PC-9 (cell line): ENCODE measurements around the gene ALDOA. TPM values are rescaled to one million over a fixed set of nuclear protein-coding genes. Genes with fewer than 3 reads are reported as not detected.

Experiments
- BruUV-seq: library from RNA; stranded (reverse); fragments of 400-500 nt; replicated peaks from 2 replicates; lab custom pipeline; 2021; lab: Mats Ljungman, UMichigan
- CTCF ChIA-PET: fragments of 300-600 bp; sonication (Branson Sonifier 250); formaldehyde crosslinking; loops from one replicate; lab custom pipeline; 2022; ENCODE audit warnings: antibody characterized with exemption; lab: Charles Lee
- POLR2A ChIA-PET: fragments of 300-600 bp; sonication (Branson Sonifier 250); formaldehyde crosslinking; loops from one replicate; lab custom pipeline; 2022; ENCODE audit warnings: antibody characterized with exemption; ENCODE audit not compliant: unreplicated experiment; lab: Charles Lee
- DNase-seq, 2 experiments: peaks; one replicate each; pipeline versions ENCODE4 v3.0.0 to v3.0.0-alpha.2; 2015 to 2022; ENCODE audit warnings: mixed read lengths in 1 of 2
- H2AFZ ChIP-seq: fragments of 200-600 bp; sonication (generic); 2 replicates; pipeline ENCODE4 v1.8.1; 2017; ENCODE audit warnings: antibody characterized with exemption
- H3F3A ChIP-seq: fragments of 200-600 bp; sonication (generic); 2 replicates; pipeline ENCODE4 v1.8.1; 2017; ENCODE audit warnings: antibody characterized with exemption, mild to moderate bottlenecking, low read depth; ENCODE audit not compliant: insufficient read depth
- H3K27ac ChIP-seq: fragments of 200-600 bp; sonication (generic); 2 replicates; pipeline ENCODE4 v1.6.1; 2016; ENCODE audit warnings: mixed run types
- H3K27me3 ChIP-seq: fragments of 200-600 bp; sonication (generic); 2 replicates; pipeline ENCODE4 v1.6.1; 2016; ENCODE audit warnings: low read depth, mixed run types; ENCODE audit not compliant: insufficient read depth
- H3K36me3 ChIP-seq: fragments of 200-600 bp; sonication (generic); 2 replicates; pipeline ENCODE4 v1.6.1; 2016; ENCODE audit warnings: low read depth, mixed run types
- H3K4me1 ChIP-seq: fragments of 200-600 bp; sonication (generic); replicated peaks from 2 replicates; pipeline ENCODE4 v1.6.1; 2016; ENCODE audit warnings: mixed run types; ENCODE audit not compliant: insufficient read depth
- H3K4me2 ChIP-seq: fragments of 200-600 bp; sonication (generic); 2 replicates; pipeline ENCODE4 v1.6.1; 2017; ENCODE audit warnings: mixed run types
- H3K4me3 ChIP-seq: fragments of 200-600 bp; sonication (generic); 2 replicates; pipeline ENCODE4 v1.6.1; 2016; ENCODE audit warnings: mixed run types
- H3K79me2 ChIP-seq: fragments of 200-600 bp; sonication (generic); 2 replicates; pipeline ENCODE4 v1.6.1; 2017; ENCODE audit warnings: low read depth, mixed run types
- H3K9me2 ChIP-seq: fragments of 200-600 bp; sonication (generic); 2 replicates; pipeline ENCODE4 v1.8.1; 2017; ENCODE audit warnings: mild to moderate bottlenecking; ENCODE audit not compliant: insufficient read depth
- H3K9me3 ChIP-seq: fragments of 200-600 bp; sonication (generic); 2 replicates; pipeline ENCODE4 v1.8.1; 2016; ENCODE audit warnings: low read depth; ENCODE audit not compliant: insufficient read depth
- H4K20me1 ChIP-seq: fragments of 200-600 bp; sonication (generic); 2 replicates; pipeline ENCODE4 v1.8.1; 2017; ENCODE audit not compliant: insufficient read depth
- EZH2 ChIP-seq: fragments of 200-600 bp; sonication (generic); IDR thresholded peaks from 2 replicates; pipeline ENCODE4 v1.8.0; 2017; ENCODE audit warnings: antibody characterized with exemption, low read depth
- intact Hi-C: fragments of 100-400 bp; cut with micrococcal nuclease; formaldehyde crosslinking; loops from one replicate; pipeline ENCODE4 v1.10.0; 2022; ENCODE audit not compliant: unreplicated experiment
- total RNA-seq: library from RNA; stranded (reverse); gene quantifications from 2 replicates; pipeline ENCODE4 v1.2.3, GENCODE V29; 2021
- TF ChIP-seq, protein P1 (sequence below): fragments of 200-600 bp; sonication (generic); conservative IDR thresholded peaks from 2 replicates; pipeline ENCODE4 v1.6.1; 2017; ENCODE audit warnings: mixed run types, antibody characterized with exemption, mild to moderate bottlenecking, moderate library complexity

ALDOA gene
- total RNA-seq, 1 experiment from 2014 or later: 3,090 TPM

DNA sequence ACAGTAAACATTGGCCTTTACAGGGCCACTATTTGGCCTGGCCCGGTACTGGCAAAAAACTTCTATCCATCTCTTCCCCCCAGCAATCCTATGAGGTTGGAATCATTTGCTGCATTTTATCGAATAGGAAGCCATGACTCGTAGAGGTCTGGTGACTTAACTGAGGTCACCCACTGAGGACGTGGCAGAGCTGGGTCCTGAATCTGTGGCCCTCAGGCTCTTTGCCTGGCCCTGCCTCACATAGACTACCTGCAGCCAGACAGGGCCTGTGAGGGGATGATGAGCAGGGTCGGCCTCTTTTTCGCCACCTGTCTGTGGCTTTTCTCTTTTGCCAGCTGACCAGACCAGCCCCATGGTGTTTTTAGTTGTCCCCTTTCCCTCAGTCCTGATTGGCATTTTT, 12.1 kb downstream of the ALDOA start:
- peak overlapping the region; percentile 93 for H3K4me2 ChIP-seq
- DNase-seq: no peak
- ChIA-PET CTCF (no interaction called here), POLR2A (interaction anchor here (0.5 kb wide), 1 partner anchor 293 kb away, joined by 5 read pairs; no protein-coding TSS in a partner anchor)
- H3K4me3 ChIP-seq: peak overlapping the region; percentile 87; the same call in 1 of the 2 replicates
- H3F3A ChIP-seq: peaks cover 43% of the 10 kb centered on the region
- intact Hi-C loops: no loop called here
- BruUV-seq: no TSS peak
- H3K4me1 ChIP-seq: peaks cover 23% of the 10 kb centered on the region
- peaks cover 34% of the 10 kb centered on the region for H4K20me1 ChIP-seq
- no peaks in the 10 kb centered on the region for H3K27me3 ChIP-seq
- no peaks in the 10 kb centered on the region for H3K9me2 ChIP-seq
- H3K36me3 ChIP-seq: peaks cover 36% of the 10 kb centered on the region; the same call in 1 of the 2 replicates
- TF ChIP-seq, protein P1, sequence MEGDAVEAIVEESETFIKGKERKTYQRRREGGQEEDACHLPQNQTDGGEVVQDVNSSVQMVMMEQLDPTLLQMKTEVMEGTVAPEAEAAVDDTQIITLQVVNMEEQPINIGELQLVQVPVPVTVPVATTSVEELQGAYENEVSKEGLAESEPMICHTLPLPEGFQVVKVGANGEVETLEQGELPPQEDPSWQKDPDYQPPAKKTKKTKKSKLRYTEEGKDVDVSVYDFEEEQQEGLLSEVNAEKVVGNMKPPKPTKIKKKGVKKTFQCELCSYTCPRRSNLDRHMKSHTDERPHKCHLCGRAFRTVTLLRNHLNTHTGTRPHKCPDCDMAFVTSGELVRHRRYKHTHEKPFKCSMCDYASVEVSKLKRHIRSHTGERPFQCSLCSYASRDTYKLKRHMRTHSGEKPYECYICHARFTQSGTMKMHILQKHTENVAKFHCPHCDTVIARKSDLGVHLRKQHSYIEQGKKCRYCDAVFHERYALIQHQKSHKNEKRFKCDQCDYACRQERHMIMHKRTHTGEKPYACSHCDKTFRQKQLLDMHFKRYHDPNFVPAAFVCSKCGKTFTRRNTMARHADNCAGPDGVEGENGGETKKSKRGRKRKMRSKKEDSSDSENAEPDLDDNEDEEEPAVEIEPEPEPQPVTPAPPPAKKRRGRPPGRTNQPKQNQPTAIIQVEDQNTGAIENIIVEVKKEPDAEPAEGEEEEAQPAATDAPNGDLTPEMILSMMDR: no peak
- TF ChIP-seq EZH2: no peak
- peaks cover 59% of the 10 kb centered on the region for H3K79me2 ChIP-seq
- no peaks in the 10 kb centered on the region for H3K9me3 ChIP-seq
- H3K27ac ChIP-seq: no peak overlapping the region
- H2AFZ ChIP-seq: no peak overlapping the region

DNA sequence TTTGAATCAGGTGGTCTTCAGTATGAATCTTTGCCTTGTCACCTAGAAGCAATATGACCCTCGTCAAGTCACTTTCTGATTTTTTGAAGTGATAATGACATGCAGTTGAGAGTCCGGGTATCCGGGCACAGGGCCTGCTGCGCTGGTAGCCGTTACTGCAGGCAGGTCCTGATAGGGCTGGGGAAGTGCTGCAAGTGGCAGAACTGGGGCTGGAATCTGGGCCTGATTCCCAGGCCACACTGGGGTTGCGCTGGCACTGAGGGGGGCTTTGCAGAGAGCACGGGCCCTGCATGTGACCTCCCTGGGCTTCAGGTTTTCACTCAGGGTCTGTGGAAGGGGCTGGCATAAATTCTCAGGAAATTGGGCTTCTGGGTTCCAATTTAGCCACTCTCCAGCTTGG, 13.2 kb downstream of the ALDOA start:
- Histone ChIP-seq H4K20me1 (peaks cover 34% of the 10 kb centered on the region), H3K9me2 (no peaks in the 10 kb centered on the region), H2AFZ (no peak overlapping the region), H3K27me3 (no peaks in the 10 kb centered on the region), H3K4me3 (no peak overlapping the region), H3K79me2 (peaks cover 59% of the 10 kb centered on the region), H3K36me3 (peaks cover 41% of the 10 kb centered on the region; the same call in 1 of the 2 replicates), H3F3A (peaks cover 36% of the 10 kb centered on the region), H3K27ac (no peak overlapping the region), H3K9me3 (no peaks in the 10 kb centered on the region), H3K4me1 (peaks cover 23% of the 10 kb centered on the region), H3K4me2 (no peak overlapping the region)
- no peak for TF ChIP-seq EZH2
- TF ChIP-seq, protein P1: no peak
- ChIA-PET POLR2A (interaction anchor here (0.6 to 0.7 kb wide), 3 partner anchors 11 to 26 kb away, joined by 5 to 11 read pairs (median 7); no protein-coding TSS in a partner anchor), CTCF (interaction anchor here (0.6 kb wide), 1 partner anchor 532 kb away, joined by 3 read pairs; no protein-coding TSS in a partner anchor)
- BruUV-seq: no TSS peak
- no peak for DNase-seq
- intact Hi-C loops: no loop called here

DNA sequence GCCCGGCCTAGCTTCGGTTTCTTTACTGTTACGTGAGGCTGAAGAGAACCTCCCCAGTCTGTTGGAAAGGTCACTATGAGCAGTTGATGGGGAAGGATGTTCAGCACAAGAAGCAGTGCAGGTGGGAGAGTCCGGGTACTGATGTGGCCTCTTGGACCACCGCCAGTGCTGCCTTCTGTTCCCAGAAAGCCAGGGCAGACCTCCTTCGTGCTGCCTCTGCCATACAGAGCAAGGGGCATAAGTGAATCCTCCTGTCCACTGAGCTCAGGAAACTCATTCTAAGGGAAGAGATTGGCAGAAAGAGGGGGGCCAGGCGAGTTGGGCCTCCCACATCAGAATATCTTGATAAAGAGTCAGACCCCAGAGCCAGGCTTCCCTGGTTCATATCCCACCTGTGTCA, 13.9 kb downstream of the ALDOA start:
- no peak overlapping the region for H3K27ac ChIP-seq
- no peak for TF ChIP-seq EZH2
- TF ChIP-seq, protein P1: no peak
- H3K4me3 ChIP-seq: no peak overlapping the region
- ChIA-PET POLR2A (no interaction called here), CTCF (interaction anchor here (0.7 kb wide), 1 partner anchor 14 kb away, joined by 4 read pairs; no protein-coding TSS in a partner anchor)
- intact Hi-C loops: no loop called here
- peaks cover 43% of the 10 kb centered on the region; the same call in 1 of the 2 replicates for H3K36me3 ChIP-seq
- no TSS peak for BruUV-seq
- H3K27me3 ChIP-seq: no peaks in the 10 kb centered on the region
- H3K9me2 ChIP-seq: no peaks in the 10 kb centered on the region
- H3K4me1 ChIP-seq: peaks cover 23% of the 10 kb centered on the region
- H3F3A ChIP-seq: peaks cover 34% of the 10 kb centered on the region
- DNase-seq: no peak
- no peak overlapping the region for H2AFZ ChIP-seq
- peaks cover 34% of the 10 kb centered on the region for H4K20me1 ChIP-seq
- peaks cover 59% of the 10 kb centered on the region for H3K79me2 ChIP-seq
- H3K4me2 ChIP-seq: no peak overlapping the region
- no peaks in the 10 kb centered on the region for H3K9me3 ChIP-seq
